GM04504 (cell line): ENCODE data around the gene LDHD.
"Not testable (repeated sequence)": the region's sequence is repeated elsewhere in the genome, so short reads cannot be mapped to it uniquely, and the experiment has no call there.

ENCODE experiments used
- DNase-seq: peaks from one replicate; pipeline ENCODE4 v3.0.0-alpha.2; 2012; ENCODE audit warnings: low read depth

The LDHD gene

DNA sequence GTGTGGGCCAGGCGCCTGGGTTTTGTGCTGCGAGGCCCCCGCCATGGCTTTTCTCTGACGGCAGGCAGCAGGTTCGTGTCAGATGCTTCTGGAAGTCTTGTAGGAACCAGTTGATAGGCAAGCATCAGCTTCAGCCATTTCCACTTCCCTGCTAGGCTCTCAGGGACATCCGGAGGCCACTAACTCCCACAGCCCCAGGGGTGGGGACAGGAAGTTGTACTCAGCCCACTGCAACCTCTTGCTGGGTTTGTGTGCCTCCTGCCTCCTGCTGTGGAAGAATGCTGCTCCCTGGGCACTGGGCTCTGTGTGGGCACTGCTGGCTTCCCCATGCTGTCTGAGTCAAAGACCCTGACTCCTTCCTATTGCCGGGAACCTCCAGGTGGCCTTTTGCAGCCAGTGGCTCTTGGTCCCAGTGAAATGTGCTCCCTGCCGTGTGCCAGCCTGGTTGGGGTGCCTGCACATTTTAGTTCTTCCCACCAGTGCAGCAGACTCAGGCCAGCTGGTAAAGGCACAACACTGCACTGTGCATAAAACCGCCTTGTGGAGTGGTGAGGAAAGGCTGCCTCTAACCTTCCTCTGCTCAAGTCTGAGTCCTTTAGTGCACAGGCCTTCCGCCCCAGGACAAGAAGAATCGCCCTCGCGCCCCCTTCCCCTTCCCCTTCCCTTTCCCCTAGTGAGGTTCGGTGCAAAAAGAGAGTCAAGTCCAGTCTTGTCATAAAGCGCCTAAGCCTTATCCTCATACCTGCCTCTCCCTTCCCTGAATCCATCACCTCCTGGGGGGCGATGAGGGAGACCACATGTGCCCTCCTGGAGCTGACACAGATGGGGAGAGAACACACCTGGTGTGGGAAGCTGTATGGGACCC, 16.6 kb downstream of the LDHD start:
- DNase-seq: no peak

DNA sequence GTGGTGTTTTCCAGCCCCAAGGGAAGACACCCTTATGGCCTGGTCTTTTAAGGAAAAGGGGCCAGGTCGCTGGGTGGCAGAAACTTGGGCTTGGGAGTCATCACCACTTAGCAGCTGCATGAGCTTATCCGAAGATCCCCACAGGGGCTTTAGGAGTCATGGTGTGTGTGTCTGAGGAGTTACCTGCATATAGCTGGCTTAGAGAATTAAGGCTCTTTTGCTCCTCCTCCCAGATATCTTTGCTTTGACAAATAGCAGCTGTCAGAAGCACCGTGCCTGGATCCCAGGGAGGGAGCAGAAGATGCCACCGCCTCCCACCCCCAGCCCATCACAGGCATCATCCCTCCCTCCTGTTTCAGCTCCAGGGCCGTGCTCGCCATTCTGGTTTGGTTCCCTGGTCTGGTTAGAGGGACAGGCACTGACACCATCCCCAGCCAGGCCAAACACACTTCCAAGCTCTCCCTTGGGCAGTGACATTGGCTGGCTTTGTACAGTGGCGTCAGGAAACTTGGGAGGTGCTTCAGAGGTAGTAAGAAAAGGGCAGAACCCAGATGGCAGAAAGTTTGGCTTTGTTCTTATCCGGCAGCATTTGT, 17.4 kb downstream of the LDHD start:
- DNase-seq: no peak

DNA sequence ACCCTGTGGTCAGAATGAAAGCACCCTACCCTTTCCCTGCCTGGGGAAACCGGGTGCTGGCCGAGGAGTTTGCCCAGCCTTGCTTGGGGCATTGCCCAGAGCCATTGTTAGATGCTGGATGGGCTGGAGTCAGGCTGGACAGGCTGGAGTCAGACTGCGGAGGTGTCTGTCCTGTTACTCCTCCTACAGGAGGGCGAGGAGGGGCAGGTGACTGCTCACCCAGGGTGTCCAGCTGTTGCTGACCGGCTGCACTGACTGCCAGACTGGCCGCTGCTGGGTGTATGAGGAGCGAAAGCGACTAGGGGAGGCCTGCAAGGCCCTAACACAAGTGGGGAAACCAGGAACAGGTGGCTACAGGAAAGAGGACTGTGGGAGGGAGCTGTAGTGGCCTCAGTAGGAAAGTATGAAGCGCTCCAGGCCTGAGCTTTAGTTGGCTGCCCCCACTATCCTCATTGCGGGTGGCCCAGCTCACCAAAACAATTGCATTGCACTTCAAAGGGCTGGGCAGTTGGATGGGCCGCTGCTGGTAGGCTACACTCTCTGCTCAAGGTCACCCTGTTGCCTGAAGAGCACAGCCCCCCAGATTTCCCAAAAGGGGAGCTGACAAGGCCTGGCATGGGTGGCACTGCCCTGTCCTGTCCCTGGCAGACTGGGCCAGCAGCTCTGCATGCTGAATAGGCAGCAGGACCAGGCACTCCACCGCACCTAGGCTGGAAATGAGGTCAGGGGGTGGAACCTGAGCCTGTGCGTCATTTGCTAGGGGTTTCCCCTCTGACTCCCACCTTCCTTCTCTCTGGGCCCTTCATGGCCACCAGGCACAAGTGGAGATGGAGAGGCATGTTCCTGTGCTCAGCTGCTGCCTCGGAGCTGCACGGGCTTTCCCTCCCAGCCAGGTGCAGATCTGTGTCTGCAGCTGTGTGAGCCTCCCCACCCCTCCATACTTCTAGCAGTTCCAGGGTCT, 18.4 kb downstream of the LDHD start:
- DNase-seq: no peak

- DNase-seq: no peak
Observed at GRCh38 chr16:75097191-75097761, 19.3 kb downstream of the LDHD start.

- DNase-seq: no peak
Observed at GRCh38 chr16:75096656-75097055, 19.9 kb downstream of the LDHD start.

- DNase-seq: no peak
Observed at GRCh38 chr16:75095204-75095621, 21.4 kb downstream of the LDHD start.

DNA sequence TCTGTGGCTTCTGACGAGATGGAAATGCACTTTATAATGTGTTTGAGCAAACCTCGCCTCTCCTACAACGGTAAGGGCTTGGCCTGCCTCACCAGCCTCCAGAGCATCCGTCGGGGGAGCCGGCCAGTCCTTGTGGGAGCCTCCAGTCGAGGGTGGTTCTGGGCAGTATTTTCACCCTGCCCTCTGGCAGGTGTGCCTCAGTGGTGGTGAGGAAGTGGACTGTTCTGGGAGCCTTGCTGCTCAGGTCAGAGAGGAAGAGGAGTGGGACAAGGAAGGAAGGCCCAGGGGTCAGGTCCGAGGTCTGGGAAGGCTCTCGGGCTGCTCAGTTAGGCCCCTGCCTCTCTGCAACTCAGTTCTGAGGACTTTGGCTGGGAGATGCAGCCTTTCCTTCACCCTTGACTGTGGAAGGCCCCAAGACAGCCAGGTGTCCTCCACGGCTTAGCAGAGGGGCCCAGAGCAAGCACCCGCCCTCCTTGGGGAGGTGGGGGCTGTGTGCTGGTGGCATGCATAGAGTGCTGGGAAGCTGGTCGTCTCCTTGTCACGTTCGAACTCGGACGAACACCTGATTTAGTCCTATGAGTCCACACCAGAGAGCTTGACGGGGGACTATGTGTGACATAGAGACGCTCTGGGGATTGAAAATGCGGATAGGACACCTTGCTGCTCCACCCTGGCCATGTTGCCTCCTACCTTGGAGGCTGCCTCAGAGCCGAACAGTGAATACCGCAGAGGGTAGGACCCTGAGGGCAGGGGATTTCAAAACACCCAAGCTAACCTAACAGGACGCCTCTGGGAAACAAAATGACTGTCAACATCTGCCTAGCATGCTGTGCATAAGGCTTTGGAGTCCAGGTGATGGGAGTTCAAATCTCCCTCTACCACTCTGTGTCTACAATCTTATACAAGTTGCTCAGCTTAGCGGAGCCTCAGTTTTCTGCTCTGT, 22.7 kb downstream of the LDHD start:
- DNase-seq: no peak

DNA sequence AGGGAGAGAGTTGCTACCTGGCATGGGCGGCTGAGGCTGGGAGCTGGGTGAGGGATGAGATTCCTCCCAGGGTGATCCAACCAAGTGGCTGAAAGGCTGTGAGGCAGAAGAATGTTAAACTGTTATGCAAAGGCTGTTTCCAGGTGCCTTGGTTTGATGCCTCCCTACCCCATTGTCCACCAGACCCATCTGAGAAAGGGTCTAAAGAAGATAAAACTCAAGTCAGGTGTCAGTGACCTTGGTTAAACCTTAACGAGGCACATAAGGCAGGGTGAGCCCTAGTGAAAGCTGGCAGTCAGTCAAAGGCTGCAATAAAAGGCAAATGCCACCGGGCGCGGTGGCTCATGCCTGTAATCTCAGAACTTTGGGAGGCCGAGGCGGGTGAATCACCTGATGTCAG, 23.8 kb downstream of the LDHD start:
- DNase-seq: no peak

DNA sequence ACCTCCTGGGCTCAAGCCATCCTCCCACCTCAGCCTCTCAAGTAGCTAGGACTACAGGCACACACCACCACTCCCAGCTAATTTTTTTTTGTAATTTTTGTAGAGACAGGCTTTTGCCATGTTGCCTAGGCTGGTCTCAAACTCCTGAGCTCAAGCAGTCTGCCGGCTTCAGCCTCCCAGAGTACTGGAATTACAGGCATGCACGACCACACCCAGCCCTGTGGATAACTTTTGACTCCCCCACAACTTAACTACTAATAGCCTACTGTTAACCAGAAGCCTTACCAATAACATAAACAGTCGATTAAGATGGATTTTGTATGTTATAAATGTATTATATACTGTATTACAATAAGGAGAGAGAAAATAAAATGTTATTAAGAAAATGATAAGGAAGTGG, 25.0 kb downstream of the LDHD start:
- not testable (repeated sequence) for DNase-seq

DNA sequence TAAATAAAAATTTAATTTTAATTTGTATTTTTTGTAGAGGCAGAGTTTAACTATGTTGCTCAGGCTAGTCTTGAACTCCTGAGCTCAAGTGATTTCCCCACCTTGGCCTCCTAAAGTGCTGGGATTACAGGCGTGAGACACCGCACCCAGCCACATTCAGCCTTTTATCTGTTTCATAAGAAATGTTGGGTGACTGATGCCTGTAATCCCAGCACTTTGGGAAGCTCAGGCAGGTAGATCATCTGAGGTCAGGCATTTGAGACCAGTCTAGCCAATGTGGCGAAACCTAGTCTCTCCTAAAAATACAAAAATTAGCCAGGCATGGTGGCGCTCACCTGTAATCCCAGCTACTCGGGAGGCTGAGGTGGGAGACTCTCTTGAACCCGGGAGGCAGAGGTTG, 25.7 kb downstream of the LDHD start:
- DNase-seq: not testable (repeated sequence)

DNA sequence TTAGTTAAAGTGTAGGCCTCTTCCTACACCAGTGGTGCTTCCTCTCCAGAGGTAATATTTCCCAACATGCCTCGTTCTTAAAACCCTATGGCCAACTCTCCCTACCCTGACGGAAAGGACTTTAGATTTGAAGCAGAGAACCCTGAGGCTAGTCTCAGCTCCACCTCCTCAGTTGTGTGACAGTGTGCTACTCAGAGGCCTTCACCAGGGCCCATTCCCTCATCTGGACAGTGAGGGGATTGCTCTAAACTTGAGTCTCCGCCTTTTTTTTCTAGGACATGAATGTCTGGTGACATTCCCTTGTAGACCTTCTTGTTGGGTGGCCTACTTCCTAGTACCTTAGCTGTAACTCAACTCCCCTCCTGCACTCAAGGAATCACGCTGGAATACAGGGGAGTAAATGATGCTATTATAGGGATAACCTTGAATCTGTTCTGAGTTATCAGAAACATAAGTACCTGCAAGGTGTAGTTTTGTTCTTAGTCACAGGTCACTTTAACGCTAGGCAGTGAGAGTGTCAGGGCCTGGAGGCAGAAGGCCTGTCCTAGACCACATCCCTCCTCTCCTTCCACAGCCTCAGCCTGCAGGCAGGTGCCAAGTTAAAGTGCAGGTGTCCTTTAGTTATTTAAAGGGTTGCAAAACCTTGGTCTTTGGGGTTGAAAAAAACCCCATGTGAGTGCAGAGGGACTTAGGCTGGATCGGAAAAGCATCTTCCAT, 26.9 kb downstream of the LDHD start:
- DNase-seq: no peak

DNA sequence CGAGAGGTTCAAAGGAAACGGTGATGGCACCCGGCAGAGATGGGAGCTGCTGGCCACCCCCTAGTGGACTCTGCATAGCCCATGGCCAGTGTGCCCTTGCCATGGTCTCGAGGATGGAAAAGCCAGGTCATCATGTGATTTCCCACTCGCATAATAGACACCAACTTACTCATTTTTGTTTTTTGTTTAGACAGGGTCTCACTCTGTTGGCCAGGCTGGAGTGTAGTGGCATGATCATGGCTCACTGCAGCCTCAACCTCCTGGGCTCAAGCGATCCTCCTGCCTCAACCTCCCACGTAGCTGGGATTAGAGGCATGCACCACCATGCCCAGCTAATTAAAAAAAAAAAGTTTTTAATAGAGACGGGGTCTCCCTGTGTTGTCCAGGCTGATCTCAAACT, 27.6 kb downstream of the LDHD start:
- no peak for DNase-seq

DNA sequence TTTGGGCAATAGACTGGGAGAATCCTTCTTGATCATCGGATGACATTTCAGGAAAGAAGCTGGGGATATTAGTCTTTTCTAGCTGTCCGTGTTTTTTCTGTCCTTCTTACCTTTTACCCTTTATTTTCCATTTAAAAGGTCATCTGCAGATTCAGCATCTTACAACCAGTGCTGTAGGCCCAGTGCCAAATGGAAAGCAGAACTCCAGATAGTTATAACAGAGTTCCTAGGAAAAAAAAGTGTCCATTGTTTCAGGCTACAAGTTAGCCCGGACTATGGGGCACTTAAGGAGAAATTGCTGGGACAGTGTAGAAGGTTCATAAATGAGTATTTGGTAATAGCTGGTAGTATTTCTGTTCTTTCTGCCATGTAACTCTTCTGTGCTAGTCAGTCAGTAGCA, 28.4 kb downstream of the LDHD start:
- DNase-seq: no peak

GRCh38 chr16:75087375-75087979, 29.1 kb downstream of the LDHD start:
- no peak for DNase-seq

DNA sequence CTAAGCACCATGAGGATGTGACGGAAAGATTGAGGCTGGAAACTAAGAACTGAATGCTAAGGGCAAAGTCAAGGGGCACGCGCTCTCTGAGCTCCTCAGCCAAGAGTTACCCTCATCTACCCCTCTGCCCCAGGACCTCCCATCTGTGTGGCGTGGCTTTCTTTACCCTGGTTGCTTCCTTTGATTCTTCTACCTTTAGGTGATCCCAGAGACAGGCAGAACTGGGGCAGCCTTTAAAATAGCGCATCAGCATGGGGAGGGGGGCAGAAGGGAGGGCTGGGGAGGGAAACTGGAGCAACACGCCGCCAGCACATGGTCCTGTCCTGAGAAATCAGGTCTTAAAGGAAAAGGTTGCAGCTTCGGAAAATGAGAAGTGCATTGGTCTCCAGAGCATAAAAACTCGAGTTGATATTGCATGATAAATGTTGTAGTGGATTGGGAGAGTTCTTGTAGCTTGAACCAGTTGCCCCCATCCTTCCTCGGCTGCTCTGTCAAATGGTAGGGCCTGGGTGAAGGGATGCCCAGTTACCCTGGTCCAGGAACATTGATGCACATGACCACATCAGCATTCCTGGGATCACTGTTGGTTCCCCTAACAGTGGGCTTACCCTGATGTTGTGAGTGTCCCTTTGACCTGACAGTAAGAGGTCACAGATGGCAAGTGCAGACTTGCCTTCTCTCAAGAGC, 29.7 kb downstream of the LDHD start:
- DNase-seq: no peak

DNA sequence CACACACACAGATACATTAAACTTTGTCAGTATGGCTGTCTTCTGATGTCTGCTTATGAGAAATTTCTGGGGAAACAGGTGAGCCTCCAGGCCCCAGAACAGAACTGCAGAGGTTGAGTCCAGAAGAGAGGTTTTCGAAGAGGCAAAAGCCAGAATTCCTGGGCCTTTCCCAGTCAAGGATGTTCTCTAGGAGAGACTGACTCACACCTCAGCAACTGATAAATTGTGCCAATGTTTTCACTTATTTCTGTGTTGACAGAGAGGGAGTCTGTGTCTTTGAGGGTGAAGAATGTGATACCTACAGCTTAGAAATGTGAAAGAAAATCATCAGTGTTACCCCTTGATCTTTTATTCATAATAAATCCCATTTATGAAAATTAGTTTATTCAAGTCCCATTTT, 30.3 kb downstream of the LDHD start:
- DNase-seq: no peak

DNA sequence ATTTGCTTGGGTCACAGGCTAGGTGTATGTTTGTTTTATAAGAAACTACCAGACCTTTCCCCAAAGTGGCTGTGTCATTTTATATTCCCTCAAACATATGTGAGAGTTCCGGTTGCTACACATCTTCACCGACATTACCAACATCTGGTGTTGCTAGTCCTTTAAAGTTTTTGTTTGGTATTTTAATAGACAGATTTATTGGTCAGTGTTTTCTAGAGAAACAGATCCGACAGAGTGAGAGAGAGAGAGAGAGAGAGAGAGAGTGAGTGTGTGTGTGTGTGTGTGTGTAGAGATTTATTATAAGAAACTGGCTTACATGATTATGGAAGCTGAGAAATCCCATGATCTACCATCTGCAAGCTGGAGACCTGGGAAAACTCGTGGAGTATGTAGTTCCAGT, 31.0 kb downstream of the LDHD start:
- peak; percentile 42 for DNase-seq

DNA sequence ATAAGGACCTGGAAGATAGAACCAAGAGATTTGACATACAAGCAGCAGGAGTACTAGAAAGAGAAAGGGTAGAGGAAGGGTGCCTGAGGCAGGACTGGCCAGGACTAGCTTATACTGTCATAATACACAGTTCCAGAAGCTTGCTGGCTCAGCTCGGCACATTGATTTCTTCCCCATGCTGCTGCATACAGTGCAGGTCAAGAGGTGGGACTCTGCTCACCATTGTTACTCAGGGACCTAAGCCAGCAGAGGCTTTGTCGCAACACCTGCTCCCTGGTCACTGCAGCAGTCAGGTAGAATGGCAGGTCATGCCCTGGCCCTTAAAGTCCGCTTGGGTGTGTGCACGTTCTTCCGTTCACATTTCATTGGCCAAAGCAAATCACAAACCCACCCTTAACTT, 32.8 kb downstream of the LDHD start:
- DNase-seq: no peak

GRCh38 chr16:75081179-75081859, 35.3 kb downstream of the LDHD start:
- no peak for DNase-seq
